ENCODE data around the gene BCLAF1. TPM values are rescaled to one million over a fixed set of nuclear protein-coding genes. Genes with fewer than 3 reads are reported as not detected.
"Not testable (repeated sequence)": the region's sequence is repeated elsewhere in the genome, so short reads cannot be mapped to it uniquely, and the experiment has no call there.

The BCLAF1 gene
- total RNA-seq, 1 donor from 2014 or later = 102 TPM

DNA sequence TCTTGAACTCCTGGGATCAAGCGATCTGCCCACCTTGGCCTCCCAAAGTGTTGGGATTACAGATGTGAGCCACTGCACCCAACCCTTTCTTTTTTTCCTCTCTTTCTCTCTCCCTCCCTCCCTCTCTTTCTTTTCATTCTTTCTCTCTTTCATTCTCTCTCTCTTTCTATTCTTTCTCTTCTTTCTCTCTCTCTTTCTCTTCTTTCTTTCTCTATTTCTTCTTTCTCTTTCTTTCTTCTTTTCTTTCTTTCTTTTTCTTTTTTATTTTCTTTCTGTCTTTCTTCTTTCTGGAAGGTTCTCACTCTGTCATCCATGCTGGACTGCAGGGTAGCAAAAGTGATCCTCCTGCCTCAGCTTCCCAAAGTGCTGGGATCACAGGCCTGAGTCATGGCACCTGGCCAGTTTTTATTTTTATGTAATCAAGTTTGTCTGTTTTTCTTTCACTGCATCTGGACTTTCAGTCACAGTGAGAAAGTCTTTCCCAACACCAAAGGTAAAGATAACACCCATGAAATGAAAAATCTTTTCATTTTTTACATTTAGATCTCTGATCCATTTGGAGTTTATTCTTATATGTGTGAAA is 20.2 kb upstream of the BCLAF1 start:
- DNase-seq (ENCODE audit: extremely low read depth, low read depth, low spot score) = no peak

DNA sequence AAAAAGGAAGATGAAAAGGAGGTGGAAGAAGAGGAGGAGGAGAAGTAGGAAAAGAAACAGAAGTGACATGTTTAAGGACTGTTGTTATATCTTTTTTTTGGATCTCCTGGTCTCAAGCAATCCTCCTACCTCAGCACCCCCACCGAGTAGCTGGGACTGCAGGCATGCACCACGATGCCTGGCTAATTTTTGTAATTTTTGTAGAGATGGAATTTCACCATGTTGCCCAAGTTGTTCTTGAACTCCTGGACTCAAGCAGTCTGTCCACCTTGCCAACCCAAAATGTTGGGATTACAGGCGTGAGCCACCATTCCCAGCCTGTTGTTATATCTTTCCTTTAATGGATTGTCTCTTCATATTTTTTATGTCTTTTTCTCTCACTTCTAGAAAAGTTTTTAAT is 19.5 kb upstream of the BCLAF1 start:
- DNase-seq (ENCODE audit: extremely low read depth, low read depth, low spot score) = no peak

DNA sequence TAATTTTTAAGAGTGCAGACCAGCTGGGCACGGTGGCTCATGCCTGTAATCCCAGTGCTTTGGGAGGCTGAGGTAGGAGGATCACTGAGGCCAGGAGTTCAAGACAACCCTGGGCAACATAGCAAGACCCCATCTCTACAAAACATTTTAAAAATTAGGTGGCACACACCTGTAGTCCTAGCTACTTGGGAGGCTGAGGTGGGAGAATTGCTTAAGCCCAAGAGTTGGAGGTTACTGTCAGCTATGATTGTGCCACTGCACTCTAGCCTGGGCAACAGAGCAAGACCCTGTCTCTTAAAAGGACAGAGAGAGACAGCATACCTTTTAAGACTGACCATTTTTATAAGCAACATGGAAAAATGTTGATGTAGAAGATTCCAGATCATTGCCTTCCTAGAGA is 18.8 kb upstream of the BCLAF1 start:
- not testable (repeated sequence) for DNase-seq (ENCODE audit: extremely low read depth, low read depth, low spot score)

DNA sequence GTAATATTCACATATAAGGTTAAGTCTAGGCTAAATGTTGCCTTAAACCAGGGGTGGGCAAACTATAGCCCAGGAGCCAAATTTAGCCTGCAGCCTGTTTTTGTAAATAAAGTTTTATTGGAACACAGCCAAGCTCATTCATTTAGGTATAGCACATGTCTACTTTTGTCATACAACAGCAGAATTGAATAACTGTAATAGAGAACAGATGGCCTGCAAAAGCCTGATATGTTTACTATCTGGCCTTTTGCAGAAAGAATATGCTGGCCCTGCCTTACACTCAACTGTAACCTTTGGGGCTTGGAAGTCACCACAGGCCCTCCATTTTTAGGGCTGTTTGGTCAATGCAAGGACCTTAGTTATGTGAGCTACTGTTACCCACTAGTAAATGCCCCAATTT is 17.7 kb upstream of the BCLAF1 start:
- DNase-seq (ENCODE audit: extremely low read depth, low read depth, low spot score) = no peak

DNA sequence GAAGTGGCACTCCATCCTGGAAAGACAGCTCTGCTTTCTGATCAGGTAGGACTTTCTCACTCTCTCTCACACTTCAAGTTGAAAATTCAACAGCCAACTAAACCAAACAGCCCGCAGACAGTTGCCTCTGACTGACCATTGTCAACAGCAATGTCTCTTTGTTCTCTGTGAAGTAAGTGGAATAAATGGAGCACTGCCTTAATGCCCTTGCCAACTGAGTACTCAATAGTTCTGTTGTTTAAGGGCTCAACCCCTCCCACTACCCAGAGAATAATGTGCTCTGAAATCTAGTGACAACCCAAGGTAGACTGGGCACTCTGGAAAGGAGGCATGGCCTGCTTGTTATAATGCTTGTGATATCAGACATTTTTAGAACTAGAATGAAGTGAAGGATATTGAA is 16.8 kb upstream of the BCLAF1 start:
- no peak for DNase-seq (ENCODE audit: extremely low read depth, low read depth, low spot score)

DNA sequence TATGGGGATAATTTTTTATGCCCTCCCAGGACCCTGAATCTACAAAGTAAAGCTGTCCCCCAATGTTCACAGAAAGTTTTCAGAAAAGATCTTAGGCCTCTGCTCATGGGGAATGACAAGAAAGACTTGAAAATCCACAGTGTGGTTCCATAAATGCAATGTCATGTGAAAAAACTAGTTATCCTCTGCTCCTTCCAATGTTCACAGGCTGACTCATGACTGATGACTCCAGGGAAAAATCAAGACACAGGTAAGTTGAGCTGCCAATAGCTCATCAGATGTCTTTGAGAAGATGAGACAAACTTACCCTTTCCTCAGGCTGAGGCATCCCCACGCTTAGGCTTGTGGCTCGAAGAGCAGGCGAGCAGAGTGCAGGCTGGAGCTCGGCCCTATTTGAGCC is 14.8 kb upstream of the BCLAF1 start:
- DNase-seq (ENCODE audit: extremely low read depth, low read depth, low spot score) = no peak

DNA sequence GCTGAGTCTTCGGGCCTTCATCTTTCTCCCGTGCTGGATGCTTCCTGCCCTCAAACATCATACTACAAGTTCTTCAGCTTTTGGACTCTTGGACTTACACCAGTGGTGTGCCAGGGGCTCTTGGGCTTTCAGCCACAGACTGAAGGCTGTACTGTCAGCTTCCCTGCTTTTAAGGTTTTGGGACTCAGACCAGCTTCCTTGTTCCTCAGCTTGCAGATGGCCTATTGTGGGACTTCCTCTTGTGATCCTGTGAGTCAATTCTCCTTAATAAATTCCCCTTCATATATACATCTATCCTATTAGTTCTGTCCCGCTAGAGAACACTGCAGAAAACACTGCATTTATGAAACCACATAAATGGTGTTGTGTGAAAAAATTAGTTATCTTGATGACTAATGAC is 13.9 kb upstream of the BCLAF1 start:
- no peak for DNase-seq (ENCODE audit: extremely low read depth, low read depth, low spot score)

DNA sequence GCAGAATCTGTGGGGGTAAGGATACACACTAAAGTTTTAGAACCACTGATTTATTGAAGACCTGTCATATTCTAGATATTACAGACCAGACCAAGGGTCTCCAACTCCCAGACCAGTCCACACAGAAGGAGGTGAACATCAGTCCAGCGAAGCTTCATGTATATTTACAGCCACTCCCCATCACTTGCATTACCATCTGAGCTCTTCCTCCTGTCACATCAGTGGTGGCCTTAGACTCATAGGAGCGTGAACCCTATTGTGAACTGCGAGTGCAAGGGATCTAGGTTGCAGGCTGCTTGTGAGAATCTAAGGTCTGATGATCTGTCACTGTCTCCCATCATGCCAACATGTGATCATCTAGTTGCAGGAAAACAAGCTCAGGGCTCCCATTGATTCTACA is 5.0 kb upstream of the BCLAF1 start:
- no peak for DNase-seq (ENCODE audit: extremely low read depth, low read depth, low spot score)

DNA sequence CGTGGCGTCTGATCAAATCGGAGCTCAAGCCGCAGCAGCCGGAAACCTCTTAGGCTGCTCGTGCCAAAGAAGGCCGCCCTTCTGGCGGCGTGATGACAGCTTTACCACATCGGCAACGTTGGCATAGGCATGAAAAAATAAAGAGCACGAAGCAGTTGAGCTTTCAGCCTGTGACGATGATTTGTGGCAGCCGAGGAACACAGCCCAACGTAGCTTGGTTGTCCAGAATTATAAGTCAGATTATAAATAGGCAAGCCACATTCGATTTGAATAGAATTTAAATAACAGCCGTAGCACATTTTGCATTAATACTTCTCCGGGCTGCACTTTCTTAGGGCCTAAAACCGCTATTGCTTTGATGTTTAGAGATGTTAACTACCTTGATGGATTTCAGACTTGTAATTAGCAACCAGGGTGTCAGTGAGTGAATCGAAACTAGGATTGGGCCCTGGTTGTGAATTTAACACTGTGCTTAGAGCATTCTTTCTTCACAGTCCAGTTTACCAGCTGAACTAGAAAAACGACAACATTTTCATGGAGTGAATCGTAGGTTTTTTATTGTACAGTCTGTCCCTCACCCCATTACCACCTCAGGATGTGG is 864 bp upstream of the BCLAF1 start:
- peak; percentile 69 for DNase-seq (ENCODE audit: extremely low read depth, low read depth, low spot score)

DNA sequence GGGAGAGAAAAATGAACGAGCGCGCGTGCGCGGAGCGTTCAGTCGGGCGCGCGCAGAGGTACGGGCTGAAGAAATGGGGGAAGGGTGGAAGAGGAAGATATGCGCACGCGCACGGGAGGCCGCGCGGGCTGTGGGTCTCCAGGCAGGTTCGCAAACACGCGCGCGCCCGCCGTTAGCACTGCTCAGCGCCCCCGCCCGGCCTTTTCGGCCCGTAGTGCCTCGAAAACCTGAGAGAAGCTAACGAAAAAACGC is 393 bp downstream of the BCLAF1 start:
- DNase-seq (ENCODE audit: extremely low read depth, low read depth, low spot score) = peak; percentile 48

DNA sequence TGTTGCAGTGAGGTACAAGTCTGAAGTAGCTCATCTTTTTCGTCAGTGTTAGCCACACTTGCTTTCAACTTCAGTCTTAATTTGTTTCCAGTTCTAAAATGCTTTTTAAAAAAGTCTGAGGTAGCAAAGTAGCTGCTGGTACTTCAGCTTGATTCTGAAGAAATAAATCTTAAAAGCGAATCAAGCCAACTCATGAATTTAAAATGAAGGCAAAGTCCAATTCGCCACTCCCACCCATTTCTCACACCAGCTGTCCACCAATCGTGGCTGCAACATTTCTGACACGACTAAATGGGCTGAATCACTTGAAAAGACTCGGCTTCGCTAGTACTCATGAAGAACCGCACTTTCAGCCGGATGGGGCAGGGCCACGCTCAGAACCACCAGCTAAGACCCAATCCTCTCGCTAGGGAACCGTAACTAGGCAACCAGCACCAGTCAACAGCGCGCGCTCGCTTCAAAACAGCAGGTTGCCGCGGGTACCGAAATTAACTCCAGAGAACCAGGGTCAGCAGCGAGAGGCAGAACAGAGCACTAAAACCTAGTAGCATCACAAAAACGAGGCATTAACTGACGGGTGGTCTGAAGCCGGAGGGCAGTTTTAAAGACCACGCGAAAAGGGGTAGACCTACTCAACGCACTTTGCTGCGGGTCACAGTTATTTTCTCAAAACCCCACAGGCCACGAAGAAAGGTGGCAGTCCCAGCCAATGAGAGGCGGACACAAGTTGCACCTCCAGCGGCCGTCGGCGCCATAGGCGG is 900 bp downstream of the BCLAF1 start:
- peak; percentile 78 for DNase-seq (ENCODE audit: extremely low read depth, low read depth, low spot score)

DNA sequence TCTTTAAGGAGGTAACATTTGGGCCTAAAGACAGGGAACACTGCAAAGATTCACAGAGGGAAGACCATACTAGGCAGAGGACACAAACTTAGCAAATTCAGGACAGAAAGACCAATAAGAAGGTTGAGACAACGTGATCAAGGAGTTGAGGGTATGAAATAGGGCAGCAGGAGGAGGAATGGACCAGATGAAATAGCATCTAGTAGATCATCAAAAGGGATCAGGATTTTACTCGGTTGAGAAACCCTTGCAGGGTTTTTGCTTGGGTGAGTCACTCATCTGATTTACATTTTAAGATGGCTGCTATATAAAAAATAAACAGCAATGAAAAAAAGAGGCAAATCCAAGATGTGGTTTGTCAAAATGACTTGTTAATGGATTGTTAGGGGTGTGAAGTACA is 4.7 kb downstream of the BCLAF1 start:
- DNase-seq (ENCODE audit: extremely low read depth, low read depth, low spot score) = no peak

DNA sequence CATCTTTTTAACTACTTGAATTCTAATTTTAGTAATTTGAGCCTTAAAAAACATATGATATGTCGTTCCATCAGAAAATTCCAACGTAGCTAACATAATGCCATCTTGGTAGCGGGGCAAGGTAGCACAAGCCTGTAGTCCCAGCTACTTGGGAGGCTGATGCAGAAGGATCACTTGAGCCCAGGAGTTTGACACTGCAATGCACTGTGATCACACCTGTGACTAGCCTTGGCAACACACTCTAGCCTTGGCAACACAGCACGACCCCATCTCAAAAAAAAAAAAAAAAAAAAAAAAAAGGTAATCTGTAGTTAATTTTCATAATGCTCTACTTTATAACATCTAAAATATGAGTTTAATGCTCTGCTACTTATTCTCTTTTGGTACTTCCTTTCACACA is 6.7 kb downstream of the BCLAF1 start:
- no peak for DNase-seq (ENCODE audit: extremely low read depth, low read depth, low spot score)

DNA sequence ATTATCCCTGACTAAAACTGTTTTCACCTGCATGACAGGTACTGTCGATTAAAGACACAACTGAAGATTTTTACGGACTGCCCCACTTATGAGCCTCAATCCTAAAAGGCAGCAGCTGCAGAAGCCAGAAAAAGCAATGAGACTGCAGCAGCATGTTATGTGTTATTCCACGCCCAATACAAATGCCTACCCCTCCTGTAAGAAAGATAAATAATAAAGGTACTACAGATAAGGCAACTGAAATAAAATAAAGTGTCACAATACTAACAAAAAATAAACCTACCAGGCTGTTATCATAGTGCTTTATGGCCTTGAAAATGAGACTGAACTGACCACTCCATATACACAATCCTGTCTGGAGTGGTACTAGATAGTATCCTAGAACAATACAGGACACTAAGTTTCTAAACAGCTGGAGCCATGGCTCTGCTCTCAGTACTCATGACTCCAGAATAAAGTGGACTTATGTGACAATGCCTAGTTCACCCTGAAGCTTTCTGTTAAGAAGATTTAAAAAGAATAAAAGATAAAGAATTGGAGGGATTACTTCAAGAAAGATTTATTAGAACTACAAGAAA is 9.5 kb downstream of the BCLAF1 start:
- DNase-seq (ENCODE audit: extremely low read depth, low read depth, low spot score) = no peak

DNA sequence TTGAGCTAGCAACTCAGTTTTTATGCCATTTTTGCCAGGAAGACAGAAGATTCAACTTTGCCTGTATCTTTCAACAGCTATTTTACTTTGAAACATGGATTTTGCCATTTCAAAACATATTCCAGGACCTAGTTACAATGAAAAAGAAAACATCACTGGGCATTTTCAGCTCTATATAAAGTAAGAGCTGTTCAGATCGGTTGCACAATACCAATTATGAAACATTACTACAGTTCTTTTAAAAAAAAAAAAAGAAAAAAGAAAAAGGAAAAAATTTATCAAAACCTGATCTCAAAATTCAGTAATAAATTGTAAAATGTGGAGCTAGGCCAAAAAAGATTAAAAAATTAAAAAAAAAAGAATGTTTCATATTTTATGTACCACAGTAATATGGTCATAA is 15.6 kb downstream of the BCLAF1 start:
- DNase-seq (ENCODE audit: extremely low read depth, low read depth, low spot score) = no peak

DNA sequence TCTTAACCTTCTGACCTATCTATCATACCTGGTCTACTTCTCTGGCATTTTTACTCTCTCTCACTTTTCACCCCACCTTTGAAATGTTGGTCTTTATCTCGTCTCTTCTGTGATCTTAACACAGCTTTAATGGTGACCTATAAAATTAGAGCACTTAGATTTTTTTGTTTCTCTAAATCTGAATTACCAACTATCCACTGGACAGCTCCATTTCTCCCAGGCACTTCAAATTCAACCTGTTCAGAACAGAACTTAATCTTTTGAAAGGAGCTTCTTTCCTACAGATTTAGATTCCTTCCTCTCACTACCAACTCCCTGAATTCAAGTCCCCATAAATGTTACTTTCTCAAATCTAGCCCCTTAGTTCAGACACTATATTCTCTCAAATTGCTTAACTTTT is 24.5 kb downstream of the BCLAF1 start:
- DNase-seq (ENCODE audit: extremely low read depth, low read depth, low spot score) = no peak

DNA sequence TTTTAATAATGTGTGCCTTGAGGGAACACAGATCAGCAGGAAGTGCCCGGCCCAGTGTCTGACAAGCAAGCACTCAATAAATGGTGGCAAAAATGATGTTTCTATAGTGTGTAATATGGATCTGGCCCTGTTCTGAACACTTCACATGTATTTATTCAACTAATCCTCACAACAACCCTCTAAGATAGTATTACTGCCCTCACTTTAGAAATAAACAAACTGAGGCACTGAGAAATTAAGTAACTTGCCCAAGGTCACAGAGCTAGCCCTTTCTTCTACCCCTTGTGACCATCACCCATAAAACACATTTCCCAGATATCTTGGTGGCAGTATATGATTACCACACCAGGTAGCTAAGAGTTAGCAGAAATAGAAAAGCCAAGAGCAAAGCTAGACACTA is 26.7 kb downstream of the BCLAF1 start:
- no peak for DNase-seq (ENCODE audit: extremely low read depth, low read depth, low spot score)

DNA sequence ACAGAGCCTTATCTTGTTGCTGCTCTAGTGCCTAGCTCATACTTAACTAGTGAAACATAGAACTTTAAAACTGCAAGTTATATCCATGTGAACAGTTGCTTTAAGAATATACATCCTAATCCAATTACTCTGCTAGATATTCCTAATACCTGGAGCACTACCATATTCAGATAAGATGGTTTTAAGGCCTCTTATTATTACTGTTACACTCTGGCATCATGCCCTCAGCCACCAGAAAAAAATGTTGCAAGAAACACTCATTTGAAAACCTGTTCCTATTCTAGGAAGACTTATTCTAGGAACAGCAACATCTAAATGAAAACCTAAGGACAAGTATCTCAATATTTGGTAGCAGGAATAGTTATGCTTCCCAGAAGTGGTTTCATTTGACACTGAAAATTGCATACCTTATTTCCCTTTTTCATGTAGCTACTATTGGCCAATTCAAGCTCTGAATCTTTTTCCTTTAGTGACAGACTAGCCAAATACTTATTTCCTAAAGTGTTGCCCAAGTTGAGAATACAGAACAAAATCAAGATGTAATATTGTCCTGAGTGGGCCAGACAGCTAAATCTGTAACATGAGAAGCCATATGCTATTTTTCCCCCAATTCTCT is 34.7 kb downstream of the BCLAF1 start:
- no peak for DNase-seq (ENCODE audit: extremely low read depth, low read depth, low spot score)

DNA sequence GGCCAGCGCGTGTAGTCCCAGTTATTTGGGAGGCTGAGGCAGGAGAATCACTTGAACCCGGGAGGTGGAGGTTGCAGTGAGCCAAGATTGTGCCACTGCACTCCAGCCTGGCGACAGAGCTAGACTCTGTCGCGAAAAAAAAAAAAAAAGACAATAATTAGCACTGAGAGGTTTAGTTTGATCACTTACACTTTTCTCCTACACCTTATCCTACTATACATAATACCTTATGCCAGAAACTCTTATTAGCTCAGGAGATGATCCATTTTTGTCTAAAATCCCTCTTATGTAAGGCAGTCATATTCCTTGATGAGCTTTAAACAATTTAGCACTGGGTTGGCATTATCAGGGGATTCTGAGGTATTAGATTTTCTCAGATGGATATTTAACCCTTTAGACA is 35.9 kb downstream of the BCLAF1 start:
- no peak for DNase-seq (ENCODE audit: extremely low read depth, low read depth, low spot score)

DNA sequence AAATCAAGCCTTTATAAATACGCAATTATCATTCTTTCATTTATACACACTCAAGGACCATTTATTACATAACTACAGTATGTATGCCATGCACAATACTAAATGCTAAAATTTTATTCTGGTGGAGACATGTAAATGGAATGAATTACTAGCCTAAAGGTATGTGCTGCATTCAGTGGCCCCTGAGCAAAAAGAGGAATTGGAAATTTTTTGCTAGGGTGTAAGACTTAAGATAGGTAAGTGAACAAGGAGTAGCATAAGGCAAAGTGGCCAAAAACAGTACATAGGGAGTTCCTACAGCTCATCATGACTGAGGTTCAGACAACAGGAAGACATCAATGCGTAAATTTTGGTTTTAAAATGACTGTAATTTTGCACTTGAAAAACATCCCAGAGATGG is 37.2 kb downstream of the BCLAF1 start:
- DNase-seq (ENCODE audit: extremely low read depth, low read depth, low spot score) = no peak

DNA sequence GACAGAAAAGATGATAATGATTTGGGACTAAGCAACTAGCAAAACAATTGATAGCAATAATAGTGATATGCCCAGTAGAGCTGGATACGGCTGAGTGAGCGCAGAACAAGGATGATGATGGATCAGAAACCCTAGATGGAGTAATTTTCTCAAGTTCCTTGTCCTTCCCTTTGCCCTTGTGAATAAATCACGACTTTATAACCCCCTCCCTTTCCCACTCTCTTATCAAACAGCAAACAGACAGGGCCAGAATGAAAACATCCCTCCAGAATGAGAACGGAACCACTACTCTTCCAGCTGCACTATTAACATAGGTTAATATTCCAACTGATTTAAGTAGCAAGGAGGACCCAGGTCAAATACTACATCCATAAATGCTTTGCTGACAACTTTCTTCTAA is 38.3 kb downstream of the BCLAF1 start:
- no peak for DNase-seq (ENCODE audit: extremely low read depth, low read depth, low spot score)

DNA sequence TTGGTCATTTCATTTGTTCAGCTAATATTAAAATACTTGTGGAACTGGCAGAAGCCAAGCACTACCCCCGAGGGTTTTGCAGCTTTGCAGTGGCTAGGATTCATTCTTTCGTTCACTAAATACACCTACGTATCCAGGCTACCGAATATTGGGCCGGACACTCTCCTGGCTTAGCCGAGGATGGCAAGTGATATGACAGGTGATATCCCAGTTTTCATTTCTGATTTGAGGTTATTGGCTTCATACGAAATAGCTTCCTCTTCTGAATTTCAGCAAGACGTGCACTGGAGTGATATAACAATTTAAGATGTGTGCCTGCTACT is 39.0 kb downstream of the BCLAF1 start:
- no peak for DNase-seq (ENCODE audit: extremely low read depth, low read depth, low spot score)
